GM19238 (cell line): ENCODE measurements around the gene RBMS1.

ENCODE experiments used
- DNase-seq: peaks from one replicate; pipeline ENCODE4 v3.0.0; 2011; ENCODE audit warnings: low spot score; ENCODE audit not compliant: insufficient read length

RBMS1 gene

GRCh38 chr2:160256507-160256906 is 237.1 kb downstream of the RBMS1 start:
- DNase-seq = no peak

- no peak for DNase-seq
Observed at GRCh38 chr2:160255408-160255807, 238.2 kb downstream of the RBMS1 start.

GRCh38 chr2:160254189-160254762 is 239.3 kb downstream of the RBMS1 start:
- no peak for DNase-seq

GRCh38 chr2:160253440-160254188 is 240.0 kb downstream of the RBMS1 start:
- DNase-seq = no peak

- DNase-seq = no peak
Observed at GRCh38 chr2:160252900-160253299, 240.7 kb downstream of the RBMS1 start.

- no peak for DNase-seq
Observed at GRCh38 chr2:160252278-160252887, 241.2 kb downstream of the RBMS1 start.

- DNase-seq = no peak
Observed at GRCh38 chr2:160251569-160251968, 242.0 kb downstream of the RBMS1 start.

GRCh38 chr2:160249876-160250275 is 243.7 kb downstream of the RBMS1 start:
- no peak for DNase-seq

- DNase-seq = no peak
Observed at GRCh38 chr2:160247296-160248035, 246.1 kb downstream of the RBMS1 start.

- DNase-seq = no peak
Observed at GRCh38 chr2:160246356-160246755, 247.3 kb downstream of the RBMS1 start.

GRCh38 chr2:160245614-160246155 is 247.9 kb downstream of the RBMS1 start:
- no peak for DNase-seq

GRCh38 chr2:160242893-160243564 is 250.6 kb downstream of the RBMS1 start:
- no peak for DNase-seq

- DNase-seq = no peak
Observed at GRCh38 chr2:160241251-160242137, 252.1 kb downstream of the RBMS1 start.

- no peak for DNase-seq
Observed at GRCh38 chr2:160239436-160239835, 254.2 kb downstream of the RBMS1 start.

GRCh38 chr2:160238392-160238791 is 255.2 kb downstream of the RBMS1 start:
- DNase-seq = no peak

- DNase-seq = no peak
Observed at GRCh38 chr2:160232905-160233475, 260.6 kb downstream of the RBMS1 start.

- no peak for DNase-seq
Observed at GRCh38 chr2:160229591-160229990, 264.0 kb downstream of the RBMS1 start.

- no peak for DNase-seq
Observed at GRCh38 chr2:160228141-160228917, 265.3 kb downstream of the RBMS1 start.

GRCh38 chr2:160227293-160227915 is 266.2 kb downstream of the RBMS1 start:
- no peak for DNase-seq
